Loucy (cell line): ENCODE measurements around the gene ATP6V0E2.
"Not testable (repeated sequence)": the region's sequence is repeated elsewhere in the genome, so short reads cannot be mapped to it uniquely, and the experiment has no call there.

ENCODE experiments used
- H2AFZ ChIP-seq: fragments of 200-600 bp; sonication (generic); 2 replicates; pipeline ENCODE4 v1.6.0; 2016; ENCODE audit warnings: antibody characterized with exemption, mild to moderate bottlenecking, low read length, moderate library complexity
- H3F3A ChIP-seq: fragments of 200-600 bp; 2 replicates; pipeline ENCODE4 v1.6.0; 2016; ENCODE audit warnings: antibody characterized with exemption, low read depth, mild to moderate bottlenecking
- H3K27me3 ChIP-seq: fragments of 200-600 bp; sonication (generic); 2 replicates; pipeline ENCODE4 v1.6.1; 2014; ENCODE audit warnings: low read length, mild to moderate bottlenecking; ENCODE audit not compliant: insufficient read depth, poor library complexity, severe bottlenecking
- H3K36me3 ChIP-seq: fragments of 200-600 bp; sonication (generic); 2 replicates; pipeline ENCODE4 v1.6.1; 2016; ENCODE audit warnings: low read length; ENCODE audit not compliant: insufficient read depth
- H3K4me1 ChIP-seq: fragments of 200-600 bp; sonication (generic); 2 replicates; pipeline ENCODE4 v1.5.1; 2014; ENCODE audit warnings: low read length, mild to moderate bottlenecking; ENCODE audit not compliant: insufficient read depth, poor library complexity, severe bottlenecking
- H3K4me2 ChIP-seq: fragments of 200-600 bp; sonication (generic); 2 replicates; pipeline ENCODE4 v1.6.0; 2014; ENCODE audit warnings: antibody characterized with exemption, low read length, low read depth, mild to moderate bottlenecking; ENCODE audit not compliant: poor library complexity, severe bottlenecking
- H3K4me3 ChIP-seq: fragments of 200-600 bp; sonication (generic); 2 replicates; pipeline ENCODE4 v1.5.1; 2014; ENCODE audit warnings: low read length, mild to moderate bottlenecking, mixed read lengths; ENCODE audit not compliant: poor library complexity, severe bottlenecking
- H3K79me2 ChIP-seq: fragments of 200-600 bp; sonication (generic); 2 replicates; pipeline ENCODE4 v1.6.1; 2014; ENCODE audit warnings: low read length; ENCODE audit not compliant: insufficient read depth
- H3K9ac ChIP-seq: fragments of 200-600 bp; sonication (generic); 2 replicates; pipeline ENCODE4 v1.6.0; 2014; ENCODE audit warnings: mild to moderate bottlenecking, low read depth, low read length, moderate library complexity; ENCODE audit not compliant: poor library complexity, severe bottlenecking
- H3K9me2 ChIP-seq: fragments of 200-600 bp; sonication (generic); replicated peaks from 2 replicates; pipeline ENCODE4 v1.6.1; 2016; ENCODE audit warnings: low read depth, low read length, mixed read lengths
- H3K9me3 ChIP-seq: fragments of 200-600 bp; sonication (generic); 2 replicates; pipeline ENCODE4 v1.6.1; 2014; ENCODE audit warnings: mild to moderate bottlenecking, antibody characterized with exemption, low read length, low read depth; ENCODE audit not compliant: insufficient read depth
- H4K20me1 ChIP-seq: fragments of 200-600 bp; sonication (generic); 2 replicates; pipeline ENCODE4 v1.6.0; 2014; ENCODE audit warnings: antibody characterized with exemption, low read length, mild to moderate bottlenecking; ENCODE audit not compliant: insufficient read depth, poor library complexity, severe bottlenecking
- EZH2phosphoT487 ChIP-seq: fragments of 200-600 bp; IDR thresholded peaks from 2 replicates; pipeline ENCODE4 v1.6.1; 2018; ENCODE audit warnings: antibody characterized with exemption, mild to moderate bottlenecking, moderate library complexity, borderline replicate concordance
- TF ChIP-seq, protein P1 (sequence below): fragments of 200-600 bp; sonication (generic); conservative IDR thresholded peaks from 2 replicates; pipeline ENCODE4 v1.5.1; 2014; ENCODE audit warnings: mild to moderate bottlenecking, antibody characterized with exemption, low read length

ATP6V0E2 gene

DNA sequence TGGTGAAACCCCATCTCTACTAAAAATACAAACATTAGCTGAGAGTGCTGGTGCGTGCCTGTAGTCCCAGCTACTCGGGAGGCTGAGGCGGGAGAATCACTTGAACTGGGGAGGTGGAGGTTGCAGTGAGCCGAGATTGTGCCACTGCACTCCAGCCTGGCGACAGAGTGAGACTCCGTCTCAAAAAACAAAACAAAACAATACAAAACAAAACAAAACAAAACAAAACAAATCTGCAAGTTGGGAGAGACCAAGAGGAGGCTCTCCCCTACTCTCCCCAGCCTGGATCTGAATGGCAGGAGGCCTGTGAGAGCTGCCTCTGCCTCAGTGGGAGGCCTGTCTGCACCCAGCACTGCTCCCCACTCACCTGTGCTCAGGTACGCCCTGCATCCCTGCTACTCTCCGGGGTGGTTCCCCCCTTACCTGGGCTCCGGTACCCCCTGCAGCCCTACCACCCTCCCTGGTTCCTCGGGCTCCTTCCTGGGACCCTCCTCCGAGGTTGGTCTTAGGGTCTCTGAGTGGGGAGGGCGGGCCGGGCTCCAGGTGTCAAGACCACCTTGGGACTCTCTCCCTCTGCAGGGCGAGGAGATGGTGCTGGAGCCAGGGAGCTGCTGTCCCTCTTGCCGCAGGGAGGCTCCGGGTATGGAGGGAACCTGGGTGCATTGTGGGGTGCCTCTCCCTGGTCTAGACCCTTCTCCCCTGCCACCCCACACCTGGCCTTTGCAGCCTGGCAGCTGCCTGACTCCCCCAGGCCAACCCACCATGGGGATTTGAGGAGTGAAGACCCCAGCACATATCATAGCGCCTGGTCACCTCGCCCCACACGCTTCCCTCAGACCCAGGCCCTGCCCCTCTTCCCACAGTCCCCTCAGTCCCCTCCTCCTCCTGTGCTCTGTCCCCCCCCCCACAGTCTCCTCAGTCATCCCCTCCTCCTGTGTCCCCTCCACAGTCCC, 45.1 kb upstream of the ATP6V0E2 start:
- Histone ChIP-seq H3K79me2 (no peaks in the 10 kb centered on the region), H2AFZ (no peak overlapping the region), H3K36me3 (no peaks in the 10 kb centered on the region), H4K20me1 (no peaks in the 10 kb centered on the region), H3K4me2 (no peak overlapping the region), H3K27me3 (no peaks in the 10 kb centered on the region), H3F3A (no peaks in the 10 kb centered on the region), H3K4me3 (no peak overlapping the region), H3K4me1 (no peaks in the 10 kb centered on the region), H3K9me3 (no peaks in the 10 kb centered on the region), H3K9ac (no peak overlapping the region), H3K9me2 (no peaks in the 10 kb centered on the region)
- TF ChIP-seq, protein P1, sequence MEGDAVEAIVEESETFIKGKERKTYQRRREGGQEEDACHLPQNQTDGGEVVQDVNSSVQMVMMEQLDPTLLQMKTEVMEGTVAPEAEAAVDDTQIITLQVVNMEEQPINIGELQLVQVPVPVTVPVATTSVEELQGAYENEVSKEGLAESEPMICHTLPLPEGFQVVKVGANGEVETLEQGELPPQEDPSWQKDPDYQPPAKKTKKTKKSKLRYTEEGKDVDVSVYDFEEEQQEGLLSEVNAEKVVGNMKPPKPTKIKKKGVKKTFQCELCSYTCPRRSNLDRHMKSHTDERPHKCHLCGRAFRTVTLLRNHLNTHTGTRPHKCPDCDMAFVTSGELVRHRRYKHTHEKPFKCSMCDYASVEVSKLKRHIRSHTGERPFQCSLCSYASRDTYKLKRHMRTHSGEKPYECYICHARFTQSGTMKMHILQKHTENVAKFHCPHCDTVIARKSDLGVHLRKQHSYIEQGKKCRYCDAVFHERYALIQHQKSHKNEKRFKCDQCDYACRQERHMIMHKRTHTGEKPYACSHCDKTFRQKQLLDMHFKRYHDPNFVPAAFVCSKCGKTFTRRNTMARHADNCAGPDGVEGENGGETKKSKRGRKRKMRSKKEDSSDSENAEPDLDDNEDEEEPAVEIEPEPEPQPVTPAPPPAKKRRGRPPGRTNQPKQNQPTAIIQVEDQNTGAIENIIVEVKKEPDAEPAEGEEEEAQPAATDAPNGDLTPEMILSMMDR: no peak
- no peak for TF ChIP-seq EZH2phosphoT487

DNA sequence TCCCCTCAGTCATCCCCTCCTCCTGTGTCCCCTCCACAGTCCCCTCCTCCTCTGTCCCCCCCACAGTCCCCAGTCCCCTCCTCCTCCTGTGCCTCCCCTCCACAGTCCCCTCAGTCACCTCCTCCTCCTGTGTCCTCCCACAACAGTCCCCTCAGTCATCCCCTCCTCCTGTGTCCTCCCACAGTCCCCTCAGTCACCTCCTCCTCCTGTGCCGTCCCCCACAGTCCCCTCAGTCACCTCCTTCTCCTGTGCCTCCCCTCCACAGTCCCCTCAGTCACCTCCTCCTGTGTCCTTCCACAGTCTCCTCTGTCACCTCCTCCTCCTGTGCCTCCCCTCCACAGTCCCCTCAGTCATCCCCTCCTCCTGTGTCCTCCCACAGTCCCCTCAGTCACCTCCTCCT, 43.2 kb upstream of the ATP6V0E2 start:
- not testable (repeated sequence) for H3F3A ChIP-seq, H3K36me3 ChIP-seq, H3K4me1 ChIP-seq, H3K79me2 ChIP-seq, H2AFZ ChIP-seq, H3K4me2 ChIP-seq, H3K9ac ChIP-seq, H3K9me2 ChIP-seq, H3K9me3 ChIP-seq, H3K27me3 ChIP-seq, H4K20me1 ChIP-seq, H3K4me3 ChIP-seq

GRCh38 chr7:149830997-149831740, 42.6 kb upstream of the ATP6V0E2 start:
- no peak overlapping the region for H2AFZ ChIP-seq
- H3K36me3 ChIP-seq: no peaks in the 10 kb centered on the region
- no peak overlapping the region for H3K9ac ChIP-seq
- no peaks in the 10 kb centered on the region for H3K9me3 ChIP-seq
- no peak for TF ChIP-seq EZH2phosphoT487
- TF ChIP-seq, protein P1: no peak
- H4K20me1 ChIP-seq: no peaks in the 10 kb centered on the region
- no peak overlapping the region for H3K4me2 ChIP-seq
- H3K9me2 ChIP-seq: no peaks in the 10 kb centered on the region
- H3K27me3 ChIP-seq: no peaks in the 10 kb centered on the region
- no peak overlapping the region for H3K4me3 ChIP-seq
- no peaks in the 10 kb centered on the region for H3F3A ChIP-seq
- no peaks in the 10 kb centered on the region for H3K4me1 ChIP-seq
- H3K79me2 ChIP-seq: no peaks in the 10 kb centered on the region
